ENCODE results near the gene UGT2A3.
"Not testable (repeated sequence)": the region's sequence is repeated elsewhere in the genome, so short reads cannot be mapped to it uniquely, and the experiment has no call there.

UGT2A3 gene

DNA sequence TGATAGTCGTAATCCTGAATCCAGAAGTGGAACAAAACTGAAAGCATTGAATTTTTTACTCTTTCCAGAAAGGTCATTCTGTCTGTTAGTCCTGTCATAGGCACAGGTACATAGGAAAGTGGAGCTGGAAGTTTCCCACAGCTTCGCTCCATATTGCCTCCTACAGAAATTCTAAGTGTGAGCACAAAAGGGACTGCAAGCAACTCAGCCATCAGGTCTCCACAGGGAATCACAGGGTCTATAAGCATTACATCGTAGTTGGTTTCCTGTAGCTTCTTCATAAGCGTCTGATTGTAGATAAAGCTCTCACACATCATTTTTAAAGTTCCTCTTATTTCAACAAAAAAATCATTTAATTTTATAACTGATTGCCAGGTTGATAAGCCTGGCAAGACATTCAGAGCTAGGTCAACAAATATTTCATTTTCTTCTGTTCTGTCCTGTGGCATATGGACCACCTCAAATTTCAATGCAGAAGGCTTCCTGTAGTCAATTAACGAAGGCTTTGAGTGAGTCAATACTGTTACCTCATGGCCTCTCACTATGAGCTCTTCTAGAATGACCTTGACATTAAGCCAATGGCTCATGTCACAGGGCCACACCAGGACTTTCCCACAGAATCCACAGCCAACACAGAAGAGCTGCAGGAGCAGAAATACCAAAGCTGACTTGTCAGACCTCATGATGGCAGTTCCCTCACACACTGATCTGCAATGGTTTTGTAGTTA, at the start of gene UGT2A3:
TSS of gene UGT2A3 (minus strand) at position 727 of the 728 bp plus-strand sequence. CDS start at position 683, 44 bp downstream.
- DNase-seq = no peak

- no peak for DNase-seq
These were observed 45.4 kb upstream of the UGT2A3 start for GRCh38 chr4:68997040-68997439.

GRCh38 chr4:68995292-68995691, 43.7 kb upstream of the UGT2A3 start:
- no peak for DNase-seq

- DNase-seq = no peak
These were observed 35.4 kb upstream of the UGT2A3 start for GRCh38 chr4:68987007-68987406.

DNA sequence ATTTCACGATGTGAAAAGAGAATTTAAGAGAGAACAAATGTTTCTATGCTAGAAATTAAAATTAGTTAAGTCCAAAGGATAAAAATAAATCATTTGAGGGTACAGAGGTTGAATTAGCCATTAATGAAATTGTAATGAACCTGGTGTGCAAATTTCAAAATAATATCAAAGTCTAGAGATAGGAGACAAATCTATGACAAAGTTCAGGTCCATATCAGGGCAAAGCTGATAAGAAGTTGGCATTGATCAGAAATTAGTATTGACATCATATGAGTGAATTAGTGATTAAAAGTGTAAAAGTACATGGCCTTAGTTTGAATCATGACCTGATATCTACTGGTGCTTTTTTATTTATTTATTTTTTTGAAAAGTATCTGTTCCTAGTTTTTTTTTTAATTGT, 33.8 kb upstream of the UGT2A3 start:
- DNase-seq = no peak

DNA sequence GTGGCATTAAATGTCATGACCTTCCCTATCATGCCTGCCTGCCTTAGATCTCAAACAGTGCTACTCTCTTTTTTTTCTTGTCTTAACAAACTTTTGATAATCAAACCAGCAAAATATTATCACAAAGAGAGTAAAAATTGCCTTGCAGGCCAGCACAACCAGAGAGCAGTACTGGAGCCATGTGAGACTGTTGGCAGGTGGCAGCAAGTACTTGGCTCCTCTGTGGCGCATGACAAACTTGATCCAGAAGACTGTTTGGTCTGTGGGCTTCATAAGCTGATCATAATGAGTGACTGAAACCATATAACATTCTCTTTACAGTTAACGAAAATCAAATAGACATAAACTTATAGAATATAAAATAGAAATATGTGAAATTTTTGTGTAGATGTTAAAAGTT, 33.3 kb upstream of the UGT2A3 start:
- no peak for DNase-seq

- no peak for DNase-seq
These were observed 11.8 kb upstream of the UGT2A3 start for GRCh38 chr4:68963374-68963773.

DNA sequence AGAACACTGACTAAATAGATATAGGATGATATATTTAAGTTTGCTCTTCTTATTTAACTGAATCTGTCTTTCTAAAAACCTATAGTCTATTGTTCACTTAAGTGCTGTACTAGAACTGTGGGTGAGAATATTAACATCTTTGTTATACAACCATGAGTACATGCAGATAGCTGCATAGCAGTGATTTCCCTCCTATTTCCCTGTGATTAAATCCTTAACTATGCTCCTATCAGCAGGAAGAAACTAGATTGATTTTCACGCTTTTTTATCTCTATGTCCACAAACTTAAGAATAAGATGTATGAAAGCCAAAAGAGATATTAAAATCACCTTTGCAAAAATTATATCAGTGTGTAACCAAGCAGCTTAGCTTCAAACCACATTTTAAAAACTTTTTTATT, 11.3 kb upstream of the UGT2A3 start:
- no peak for DNase-seq

GRCh38 chr4:68960294-68961163, 8.9 kb upstream of the UGT2A3 start:
- no peak for DNase-seq

GRCh38 chr4:68959085-68959484, 7.5 kb upstream of the UGT2A3 start:
- DNase-seq = not testable (repeated sequence)

DNA sequence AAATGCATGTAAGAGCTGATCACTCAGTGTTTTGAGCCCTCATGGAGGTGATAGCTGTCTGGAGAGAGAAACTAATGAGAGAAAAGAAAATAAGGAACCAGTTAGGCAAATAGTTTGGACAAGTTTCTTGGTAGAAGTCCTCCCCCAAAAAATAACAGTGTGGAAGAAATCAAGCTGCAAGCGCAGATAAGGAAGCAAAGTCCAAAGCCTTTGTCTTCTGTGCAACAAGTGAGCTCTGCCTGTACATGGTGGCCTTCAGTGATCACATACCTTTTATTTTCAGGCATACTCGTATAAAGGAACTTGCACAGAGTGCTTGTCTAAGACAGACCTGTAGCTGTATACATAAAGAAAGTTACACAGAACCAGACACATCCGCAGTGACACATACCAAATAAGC, 2.5 kb upstream of the UGT2A3 start:
- DNase-seq = no peak

- DNase-seq = no peak
These were observed 1.5 kb upstream of the UGT2A3 start for GRCh38 chr4:68953056-68953596.

GRCh38 chr4:68951806-68952585, 392 bp upstream of the UGT2A3 start:
- DNase-seq = no peak

DNA sequence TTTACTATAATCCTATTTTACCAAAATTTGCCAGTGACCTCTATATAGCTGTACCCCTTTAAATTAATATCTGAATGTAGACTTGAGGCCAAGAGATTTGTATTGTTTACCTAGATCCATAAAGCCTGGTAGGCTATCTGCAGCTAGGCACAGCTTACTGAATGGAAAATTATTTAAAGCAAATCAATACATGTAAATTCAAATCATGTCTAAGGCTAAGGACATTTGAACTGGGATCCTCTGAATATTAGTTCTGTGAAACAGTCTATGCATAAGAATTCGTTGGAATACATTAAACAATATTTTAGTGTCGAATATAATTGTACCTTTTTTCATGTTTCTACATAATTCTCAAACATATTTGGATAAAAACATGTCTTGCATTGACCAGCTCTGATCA, 1.6 kb downstream of the UGT2A3 start:
- DNase-seq = no peak

- no peak for DNase-seq
These were observed 2.6 kb downstream of the UGT2A3 start for GRCh38 chr4:68948985-68949384.

DNA sequence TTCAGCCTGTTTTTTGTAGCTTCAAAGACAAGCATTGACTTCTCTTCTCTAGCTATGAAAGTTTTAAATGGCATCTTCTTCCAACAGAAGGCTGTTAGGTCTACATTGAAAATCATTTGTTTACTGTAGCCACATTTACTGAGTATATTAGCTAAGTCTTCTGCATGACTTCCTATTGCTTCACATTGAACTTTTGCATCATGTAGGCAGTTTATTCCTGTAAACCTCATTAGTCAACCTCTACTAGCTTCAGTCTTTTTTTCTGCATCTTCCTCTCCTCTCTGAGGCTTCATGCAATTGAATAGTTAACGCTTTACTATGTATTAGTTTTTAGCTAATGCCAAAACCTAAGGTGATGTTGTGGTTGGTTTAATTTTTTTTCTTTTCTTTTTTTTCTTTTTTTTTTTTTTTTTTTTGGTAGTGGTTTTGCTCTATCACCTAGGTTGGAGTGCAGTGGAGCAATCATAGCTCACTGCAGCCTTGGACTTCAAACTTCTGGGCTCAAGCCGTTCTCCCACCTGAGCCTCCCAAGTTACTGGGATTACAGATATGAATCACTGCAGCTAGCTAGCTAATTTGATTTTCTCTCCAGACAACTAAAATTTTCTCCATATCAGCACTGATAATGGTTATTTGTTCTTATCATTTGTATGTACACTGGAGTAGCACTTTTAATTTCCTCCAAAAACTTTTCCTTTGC, 3.4 kb downstream of the UGT2A3 start:
- no peak for DNase-seq

DNA sequence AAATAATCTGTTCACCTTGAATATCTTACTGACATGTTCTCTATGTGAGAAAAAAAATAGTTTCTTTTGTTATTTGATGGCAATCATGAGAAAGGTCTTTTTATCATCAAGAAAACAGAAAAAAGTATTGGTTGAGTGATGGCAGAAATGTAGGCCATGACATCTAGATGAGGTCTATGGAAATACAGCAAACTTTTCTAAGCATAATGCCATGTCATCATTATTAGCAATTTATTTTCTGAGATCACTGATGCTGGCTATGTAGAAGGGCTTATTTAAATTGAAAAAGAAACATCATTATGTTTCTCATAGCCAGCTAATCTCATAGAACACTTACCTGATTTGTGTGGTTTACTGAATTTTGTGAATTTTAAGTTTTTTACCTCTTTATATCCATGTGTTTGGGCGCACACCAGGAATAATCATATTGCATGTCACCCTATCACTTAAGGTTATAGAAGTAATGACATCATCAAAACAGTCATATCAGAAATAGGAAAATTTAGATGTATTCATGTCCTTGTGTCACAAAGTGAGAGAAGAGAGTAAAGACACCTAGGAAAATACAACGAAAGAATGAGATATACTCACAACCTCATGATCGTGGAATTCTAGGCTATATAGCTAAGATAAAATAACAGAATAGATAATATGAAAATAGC, 22.4 kb downstream of the UGT2A3 start:
- DNase-seq = no peak

GRCh38 chr4:68927165-68927564, 24.4 kb downstream of the UGT2A3 start:
- DNase-seq = no peak

DNA sequence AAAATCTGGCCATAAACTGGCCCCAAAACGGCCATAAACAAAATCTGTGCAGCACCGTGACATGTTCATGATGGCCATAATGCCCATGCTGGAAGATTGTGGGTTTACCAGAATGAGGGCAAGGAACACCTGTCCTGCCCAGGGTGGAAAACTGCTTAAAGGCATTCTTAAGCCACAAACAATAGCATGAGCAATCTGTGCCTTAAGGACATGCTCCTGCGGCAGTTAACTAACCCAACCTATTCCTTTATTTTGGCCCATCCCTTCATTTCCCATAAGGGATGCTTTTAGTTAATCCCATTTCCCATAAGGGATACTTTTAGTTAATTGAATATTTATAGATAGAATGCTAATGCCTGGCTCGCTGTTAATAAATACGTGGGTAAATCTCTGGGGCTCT, 29.4 kb downstream of the UGT2A3 start:
- DNase-seq = not testable (repeated sequence)

- no peak for DNase-seq
These were observed 30.6 kb downstream of the UGT2A3 start for GRCh38 chr4:68921051-68921450.

GRCh38 chr4:68917016-68917415, 34.6 kb downstream of the UGT2A3 start:
- DNase-seq = no peak

DNA sequence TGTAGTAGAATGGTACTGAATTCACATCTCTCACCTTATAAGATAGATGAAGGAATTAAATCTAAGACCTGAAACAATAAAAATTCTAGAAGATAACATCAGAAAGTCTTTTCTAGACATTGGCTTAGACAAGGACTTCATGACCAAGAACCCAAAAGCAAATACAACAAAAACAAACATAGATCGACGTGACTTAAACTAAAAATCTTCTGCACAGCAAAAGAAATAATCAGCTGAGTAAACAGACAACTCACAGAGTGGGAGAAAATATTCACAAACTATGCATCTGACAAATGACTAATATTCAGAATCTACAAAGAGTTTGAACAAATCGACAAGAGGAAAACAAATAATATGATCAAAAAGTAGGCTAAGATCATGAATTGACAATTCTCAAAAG, 38.8 kb downstream of the UGT2A3 start:
- DNase-seq = no peak

All from activated CD4-positive, alpha-beta T cell treated with anti-CD3 and anti-CD28 coated beads, Interleukin-10, Interleukin-2, amounts not matched to agents 100 ng/mL and 50 ng/mL, durations not matched to agents 16 hours and 8 hours (primary cell).